GM18868 (cell line): Measurements from ENCODE around the gene RNF227.

Experiments
- ATAC-seq: cut with Tn5 transposase; IDR thresholded peaks from one replicate; pipeline ENCODE4 v1.9.1; 2021; ENCODE audit warnings: mild to moderate bottlenecking, moderate library complexity; ENCODE audit not compliant: unreplicated experiment

The RNF227 gene

GRCh38 chr17:7930841-7931631, 14.9 kb upstream of the RNF227 start:
- ATAC-seq, result no peak

DNA sequence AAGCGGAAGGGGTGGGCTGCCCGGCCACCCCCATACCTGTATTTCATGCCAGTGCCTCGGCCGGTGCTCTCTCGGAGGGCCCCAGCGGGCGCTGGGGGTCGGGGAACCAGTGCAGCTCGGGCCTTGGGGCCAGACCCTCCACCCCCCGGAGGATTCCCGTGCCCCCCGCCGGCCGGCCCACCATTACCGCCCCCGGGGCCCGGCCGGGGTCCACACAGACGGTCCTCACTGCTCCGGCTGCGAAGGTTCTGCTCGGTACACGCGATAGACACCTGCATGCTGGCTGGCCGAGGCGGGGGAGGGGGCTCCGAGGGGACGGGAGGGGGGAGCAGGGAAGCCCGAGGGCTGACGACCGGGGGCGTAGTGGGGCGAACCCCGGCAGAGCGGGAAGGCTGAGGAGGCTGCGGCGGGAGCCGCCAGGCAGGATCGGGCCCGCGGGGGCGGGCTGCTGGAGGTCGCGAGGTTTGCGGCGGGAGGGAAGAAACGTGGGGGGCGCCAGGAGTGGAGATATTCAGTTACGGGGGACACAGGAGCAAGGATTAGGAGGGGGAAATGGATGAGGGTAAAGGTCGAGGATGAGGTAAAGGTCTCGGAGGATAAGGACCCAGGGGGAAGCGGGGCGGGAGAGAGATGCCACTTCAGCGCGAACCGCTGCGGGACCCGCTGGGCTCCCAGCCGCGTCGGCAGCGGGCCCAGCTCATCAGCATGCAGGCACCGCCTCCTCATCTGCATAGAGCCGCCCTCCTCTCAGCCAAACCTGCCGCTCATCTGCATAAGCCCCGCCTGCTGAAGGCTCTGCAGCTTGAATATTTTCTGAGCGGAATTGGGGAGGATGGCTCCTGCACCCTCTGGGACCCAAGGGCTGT, 13.3 kb upstream of the RNF227 start, which contains the start of gene KCNAB3:
KCNAB3 (minus strand) TSS at position 699 of the 866 bp plus-strand sequence; CDS start at position 278, 421 bp downstream.
- ATAC-seq, result no peak

DNA sequence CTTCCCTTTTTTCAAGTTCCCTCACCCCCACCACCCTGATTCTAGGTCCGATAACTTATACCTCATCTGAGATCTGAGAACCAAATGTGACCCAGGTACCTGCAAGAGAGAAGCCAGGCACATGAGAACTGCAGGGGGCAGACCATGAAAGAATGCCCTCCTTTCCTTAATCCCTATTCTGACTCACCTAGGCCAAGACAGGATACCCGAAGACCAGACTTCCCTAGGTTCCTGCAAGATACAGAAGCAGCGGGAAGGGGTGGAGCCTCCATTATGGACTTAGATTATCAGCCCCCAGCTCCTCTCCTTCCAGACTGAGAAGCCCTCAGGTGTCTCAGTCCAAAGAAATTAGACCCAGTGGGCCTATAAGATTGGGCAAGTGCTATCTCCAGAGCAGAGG, 11.5 kb upstream of the RNF227 start:
- no peak for ATAC-seq

- no peak for ATAC-seq
Measured at GRCh38 chr17:7922845-7923628, 6.9 kb upstream of the RNF227 start.

- no peak for ATAC-seq
Measured at GRCh38 chr17:7922269-7922844, 6.3 kb upstream of the RNF227 start.

DNA sequence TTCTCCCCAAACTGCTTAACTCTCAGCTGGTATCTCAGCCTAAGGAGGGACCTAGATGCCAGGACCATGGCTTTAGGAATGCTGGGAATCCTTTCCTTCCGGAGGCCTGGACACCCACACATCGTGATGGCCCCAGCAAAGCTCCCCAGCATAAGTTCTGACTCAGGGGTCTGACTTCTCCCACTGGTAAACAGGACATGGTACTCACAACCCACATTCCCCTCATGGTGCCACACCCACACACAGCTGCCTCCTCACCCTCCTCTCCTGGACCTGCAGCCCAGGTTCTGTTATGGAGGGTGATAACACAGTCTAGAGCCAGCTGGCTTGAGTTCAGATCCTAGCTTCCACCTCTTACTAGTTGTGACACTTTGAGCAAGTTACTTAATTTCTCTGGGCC, 719 bp upstream of the RNF227 start:
- no peak for ATAC-seq

GRCh38 chr17:7916385-7916682, 245 bp upstream of the RNF227 start:
- no peak for ATAC-seq

DNA sequence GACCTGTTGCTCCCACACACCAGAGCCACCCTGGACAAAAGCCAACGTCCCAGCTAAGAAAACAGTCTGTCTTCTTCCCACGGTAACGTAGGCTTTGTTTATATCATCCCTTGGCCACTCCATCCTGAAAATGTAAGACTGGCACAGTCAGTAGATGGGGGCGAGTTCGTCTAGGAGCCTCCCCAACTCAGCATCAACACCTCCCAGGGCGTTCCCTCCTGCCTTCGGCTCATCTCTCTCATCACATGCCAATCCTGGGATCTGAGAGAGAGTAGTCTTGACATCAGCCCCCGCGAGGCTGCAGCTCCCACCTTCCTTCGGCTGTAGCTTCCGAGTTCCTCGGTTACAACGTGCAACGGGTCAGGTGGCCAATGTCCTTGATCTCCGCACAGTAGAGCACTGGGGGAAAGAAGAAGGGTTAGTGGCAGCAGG, 894 bp downstream of the RNF227 start:
- ATAC-seq, result no peak

DNA sequence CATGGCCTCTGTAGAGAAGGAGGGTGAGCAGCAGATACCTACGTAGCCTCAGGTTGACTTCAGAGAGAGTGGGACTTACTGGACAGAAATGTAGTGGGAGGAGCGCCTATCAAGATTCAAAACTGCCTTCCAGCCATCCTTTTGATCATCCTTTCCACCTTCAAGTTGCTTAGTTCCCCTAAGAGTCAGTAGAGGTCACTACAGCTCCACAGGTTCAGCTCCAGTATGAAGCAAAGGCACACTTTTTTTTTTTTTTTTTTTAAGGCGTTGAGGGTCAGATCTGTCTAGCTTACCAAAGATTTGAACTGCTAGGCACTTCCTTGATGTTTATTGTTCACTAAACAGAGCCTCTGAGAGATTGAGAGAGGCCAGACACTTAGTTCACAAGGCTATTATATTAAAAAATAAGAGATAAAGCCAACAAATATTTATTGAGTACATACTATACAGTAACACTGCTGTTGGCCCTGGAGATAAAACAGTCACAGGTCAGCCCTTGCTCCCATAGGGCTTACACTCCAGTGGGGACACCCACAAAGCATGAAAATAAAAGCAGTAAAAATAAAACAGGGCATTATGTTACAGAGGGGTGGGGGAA, 3.1 kb downstream of the RNF227 start:
- no peak for ATAC-seq

- ATAC-seq, result no peak
Measured at GRCh38 chr17:7911116-7911515, 5.0 kb downstream of the RNF227 start.

- no peak for ATAC-seq
Measured at GRCh38 chr17:7910711-7911110, 5.4 kb downstream of the RNF227 start.

DNA sequence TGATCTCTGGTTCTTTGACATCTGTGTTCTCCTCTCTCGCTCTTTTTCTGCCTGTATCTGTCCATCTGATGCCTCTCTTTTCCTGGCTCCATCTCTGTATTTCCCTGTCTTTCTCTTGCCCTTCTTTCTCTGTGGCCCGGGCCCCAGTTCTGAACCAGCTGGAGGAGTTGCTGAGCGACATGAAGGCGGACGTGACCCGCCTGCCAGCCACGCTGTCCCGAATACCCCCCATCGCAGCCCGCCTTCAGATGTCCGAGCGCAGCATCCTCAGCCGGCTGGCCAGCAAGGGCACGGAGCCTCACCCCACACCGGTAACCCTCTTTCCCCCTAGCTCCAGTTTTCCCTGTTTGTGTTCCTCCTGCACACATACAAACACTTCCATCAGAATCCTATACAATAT, 5.8 kb downstream of the RNF227 start:
- ATAC-seq, result no peak

GRCh38 chr17:7909089-7909488, 7.0 kb downstream of the RNF227 start:
- no peak for ATAC-seq

GRCh38 chr17:7903154-7904103, 12.7 kb downstream of the RNF227 start:
- ATAC-seq, result no peak

- no peak for ATAC-seq
Measured at GRCh38 chr17:7897773-7898172, 18.3 kb downstream of the RNF227 start.

- ATAC-seq, result no peak
Measured at GRCh38 chr17:7897090-7897489, 19.0 kb downstream of the RNF227 start.

DNA sequence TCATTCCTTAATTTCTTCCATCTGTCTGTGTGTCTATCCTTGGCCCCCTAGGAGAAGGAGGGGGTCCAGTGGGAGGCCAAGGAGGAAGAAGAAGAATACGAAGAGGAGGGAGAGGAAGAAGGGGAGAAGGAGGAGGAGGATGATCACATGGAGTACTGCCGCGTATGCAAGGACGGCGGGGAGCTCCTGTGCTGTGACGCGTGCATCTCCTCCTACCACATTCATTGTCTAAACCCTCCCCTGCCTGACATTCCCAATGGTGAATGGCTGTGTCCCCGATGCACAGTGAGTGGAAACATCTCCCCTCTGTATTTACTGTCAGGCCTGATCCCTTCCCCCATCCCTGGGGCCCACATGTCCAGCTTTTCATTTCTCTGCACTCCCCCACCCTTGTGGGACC, 21.2 kb downstream of the RNF227 start:
- ATAC-seq, result no peak

DNA sequence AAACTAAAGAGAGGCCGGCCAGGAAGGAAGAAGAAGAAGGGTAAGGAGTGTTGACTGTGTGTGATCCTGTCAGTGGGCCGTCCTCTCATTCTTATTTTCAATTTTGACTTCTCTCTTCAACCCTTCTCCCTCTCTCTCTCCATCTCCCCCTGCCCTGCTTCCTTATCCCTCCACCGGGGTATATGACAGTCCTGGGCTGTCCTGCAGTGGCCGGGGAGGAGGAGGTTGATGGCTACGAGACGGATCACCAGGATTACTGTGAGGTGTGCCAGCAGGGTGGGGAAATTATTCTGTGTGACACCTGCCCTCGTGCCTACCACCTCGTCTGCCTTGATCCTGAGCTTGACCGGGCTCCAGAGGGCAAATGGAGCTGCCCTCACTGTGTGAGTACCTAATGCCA, 21.9 kb downstream of the RNF227 start:
- ATAC-seq, result no peak

DNA sequence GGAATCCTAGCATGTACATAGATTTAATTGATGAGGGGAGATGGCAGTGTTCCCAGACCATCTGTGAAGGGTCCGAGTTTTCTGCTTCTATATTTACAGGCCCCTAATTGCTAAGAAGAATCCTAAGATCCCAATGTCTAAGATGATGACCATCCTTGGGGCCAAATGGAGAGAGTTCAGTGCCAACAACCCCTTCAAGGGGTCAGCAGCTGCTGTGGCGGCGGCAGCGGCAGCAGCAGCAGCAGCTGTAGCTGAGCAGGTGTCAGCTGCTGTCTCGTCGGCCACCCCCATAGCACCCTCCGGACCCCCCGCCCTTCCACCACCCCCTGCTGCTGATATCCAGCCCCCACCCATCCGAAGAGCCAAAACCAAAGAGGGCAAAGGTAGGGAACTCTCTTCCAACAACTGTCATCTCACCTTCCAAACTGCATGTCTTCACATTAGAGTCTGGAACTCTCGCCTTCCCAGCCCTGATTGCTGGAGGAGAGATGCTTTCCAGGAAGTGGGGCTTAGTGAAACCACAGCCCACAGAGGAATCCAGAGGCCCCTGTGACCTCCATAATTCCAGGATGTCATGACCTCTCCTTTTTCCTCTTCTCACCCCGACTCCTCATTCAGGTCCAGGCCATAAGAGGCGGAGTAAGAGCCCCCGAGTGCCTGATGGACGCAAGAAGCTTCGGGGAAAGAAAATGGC, 22.8 kb downstream of the RNF227 start:
- no peak for ATAC-seq
